Measurements from ENCODE around the gene DDX28. TPM values are rescaled to one million over a fixed set of nuclear protein-coding genes. Genes with fewer than 3 reads are reported as not detected.

The DDX28 gene
- total and polyA plus RNA-seq, 2 of the 8 experiments (the other 6 are each of a cell fraction or from before 2014, with no cell fraction given), result 16.8 to 28.1 TPM

GRCh38 chr16:68041783-68042182, 18.8 kb upstream of the DDX28 start:
- TF ChIP-seq RBBP5 (IDR thresholded peaks at IDR 0.05; ENCODE audit: borderline replicate concordance, low read depth, low read length) (no peak), SIX5 (IDR thresholded peaks at IDR 0.05; ENCODE audit: low read depth, low read length) (no peak), CBX5 (IDR thresholded peaks at IDR 0.05; ENCODE audit: low read depth, low read length) (no peak), BRCA1 (IDR thresholded peaks at IDR 0.05; ENCODE audit: low read depth, low read length) (no peak), TAF1 (IDR thresholded peaks at IDR 0.05; ENCODE audit: low read depth, low read length) (no peak), SP2 (IDR thresholded peaks at IDR 0.05; ENCODE audit: low read length) (no peak), SRF (IDR thresholded peaks at IDR 0.05; ENCODE audit: low read depth, low read length) (no peak), RAD21 (IDR thresholded peaks at IDR 0.05 in 1 of 2, conservative IDR thresholded peaks at IDR 0.05 in 1 of 2; ENCODE audit: low read depth in 2 of 2, low read length in 2 of 2) (no peak), MAFK (IDR thresholded peaks at IDR 0.05; ENCODE audit: low read depth, low read length) (no peak)
- H3K56ac ChIP-seq (replicated peaks; ENCODE audit: insufficient read length, low read depth, low read length), result no peak overlapping the region
- H2BK20ac ChIP-seq (ENCODE audit: low read length), result no peak overlapping the region
- H3K4me3 ChIP-seq (ENCODE audit: extremely low read depth in 1 of 4, insufficient read depth in 2 of 4, low read depth in 3 of 4, low read length in 4 of 4), result no peak overlapping the region
- H4K5ac ChIP-seq (ENCODE audit: insufficient read length, low read depth, low read length), result no peak overlapping the region
- ChIA-PET POLR2A (ENCODE audit: partially characterized antibody) (interaction anchor here (3.6 kb wide), 1 partner anchor 19 kb away, joined by 17 read pairs; the partner anchor contains the start of genes DDX28 and DUS2), CTCF (ENCODE audit: partially characterized antibody) (interaction anchor here (0.6 to 4.1 kb wide), 15 partner anchors 9 to 445 kb away, joined by 3 to 41 read pairs (median 7); partner anchors contain the start of gene DPEP2)
- H2BK12ac ChIP-seq (ENCODE audit: low read depth, low read length), result no peak overlapping the region
- no peak overlapping the region for H3K9ac ChIP-seq (replicated peaks in 1 of 4; ENCODE audit: extremely low read depth in 1 of 4, low read depth in 3 of 4, low read length in 3 of 4)
- no peak for DNase-seq (ENCODE audit: low read depth in 1 of 2, low spot score in 2 of 2)
- peaks cover 2 to 6% (median 3%) of the 10 kb centered on the region in 4 experiments; a peak in 4 of 8 replicates for H3K36me3 ChIP-seq (ENCODE audit: control insufficient read depth in 2 of 4, insufficient read depth in 4 of 4, low read length in 3 of 4)
- H3K23me2 ChIP-seq (ENCODE audit: low read depth, low read length), result no peaks in the 10 kb centered on the region
- no peak overlapping the region for H4K91ac ChIP-seq (replicated peaks; ENCODE audit: insufficient read length, low read length)
- H3K9me3 ChIP-seq (ENCODE audit: insufficient read depth in 2 of 2, low read depth in 1 of 2, low read length in 1 of 2), result no peaks in the 10 kb centered on the region
- H2BK15ac ChIP-seq (ENCODE audit: low read length), result no peak overlapping the region
- FAIRE-seq, result no peak
- 89% methylated on average over 2 of the region's 2 CpGs; no CpG with 5 or more reads in 1 of the 2 experiments for WGBS, 2 experiments (ENCODE audit: extremely low coverage in 1 of 2, insufficient coverage in 1 of 2, insufficient read length in 1 of 2, insufficient replicate concordance in 2 of 2, low coverage in 1 of 2, low lambda C conversion rate in 2 of 2, missing lambda C conversion rate in 1 of 2)
- H3K27ac ChIP-seq (ENCODE audit: low read depth, low read length), result no peak overlapping the region
- no peak overlapping the region for H3K18ac ChIP-seq (ENCODE audit: extremely low read depth, low read length)
- no peaks in the 10 kb centered on the region for H4K20me1 ChIP-seq (replicated peaks in 1 of 2; ENCODE audit: control insufficient read depth in 1 of 2, insufficient read depth in 2 of 2, low read length in 2 of 2)
- H3K79me2 ChIP-seq (ENCODE audit: control insufficient read depth in 1 of 2, insufficient read depth in 2 of 2, low read length in 2 of 2), result no peaks in the 10 kb centered on the region
- H3K14ac ChIP-seq (ENCODE audit: insufficient read length), result no peak overlapping the region
- H2BK5ac ChIP-seq (ENCODE audit: low read depth, low read length), result no peak overlapping the region
- H2BK120ac ChIP-seq (replicated peaks; ENCODE audit: low read depth, low read length), result no peak overlapping the region
- H3K23ac ChIP-seq (ENCODE audit: insufficient read length), result no peak overlapping the region
- H3K27me3 ChIP-seq (replicated peaks in 1 of 4; ENCODE audit: control insufficient read depth in 3 of 4, extremely low read depth in 1 of 4, insufficient read depth in 3 of 4, low read length in 3 of 4), result no peaks in the 10 kb centered on the region
- no peak overlapping the region for H4K8ac ChIP-seq (ENCODE audit: extremely low read depth, insufficient read depth, low read length)
- no peak overlapping the region for H3K4ac ChIP-seq (replicated peaks; ENCODE audit: insufficient read length, low read depth, low read length)
- H3K79me1 ChIP-seq (ENCODE audit: low read depth, low read length), result no peaks in the 10 kb centered on the region
- no peak overlapping the region for H2AFZ ChIP-seq (ENCODE audit: low read length)
- H3K4me1 ChIP-seq (replicated peaks in 1 of 4; ENCODE audit: control insufficient read depth in 3 of 4, insufficient read depth in 4 of 4, low read length in 3 of 4), result no peaks in the 10 kb centered on the region
- H3K4me2 ChIP-seq (ENCODE audit: insufficient read depth in 1 of 2, low read depth in 2 of 2, low read length in 2 of 2), result no peak overlapping the region
- no peak overlapping the region for H2AK5ac ChIP-seq (ENCODE audit: low read depth, low read length)
